SKM-1 (cell line): ENCODE results near the gene STRIP1.

Source experiments
- DNase-seq: peaks from one replicate; lab custom pipeline; 2025; ENCODE audit not compliant: unreplicated experiment; lab: John Stamatoyannopoulos, UW

Gene STRIP1

GRCh38 chr1:110050602-110051261 is 16.3 kb downstream of the STRIP1 start:
- DNase-seq: no peak

GRCh38 chr1:110051262-110051648 is 16.8 kb downstream of the STRIP1 start:
- no peak for DNase-seq

- DNase-seq: no peak
These were observed 19.4 kb downstream of the STRIP1 start for GRCh38 chr1:110053552-110054428.

- no peak for DNase-seq
These were observed 21.3 kb downstream of the STRIP1 start for GRCh38 chr1:110055493-110056284.

- no peak for DNase-seq
These were observed 21.9 kb downstream of the STRIP1 start for GRCh38 chr1:110056285-110056683.

GRCh38 chr1:110056776-110057175 is 22.4 kb downstream of the STRIP1 start:
- DNase-seq: no peak

GRCh38 chr1:110057963-110058518 is 23.6 kb downstream of the STRIP1 start:
- DNase-seq: no peak

- DNase-seq: no peak
These were observed 24.2 kb downstream of the STRIP1 start for GRCh38 chr1:110058591-110058990.

- DNase-seq: no peak
These were observed 24.9 kb downstream of the STRIP1 start for GRCh38 chr1:110059133-110059863.

GRCh38 chr1:110060034-110060661 is 25.7 kb downstream of the STRIP1 start:
- DNase-seq: peak; percentile 25

GRCh38 chr1:110060662-110061060 is 26.2 kb downstream of the STRIP1 start:
- no peak for DNase-seq

GRCh38 chr1:110061341-110061740 is 26.9 kb downstream of the STRIP1 start:
- no peak for DNase-seq

- DNase-seq: no peak
These were observed 28.2 kb downstream of the STRIP1 start for GRCh38 chr1:110062612-110063011.

GRCh38 chr1:110063781-110064180 is 29.4 kb downstream of the STRIP1 start:
- no peak for DNase-seq

- DNase-seq: no peak
These were observed 30.3 kb downstream of the STRIP1 start for GRCh38 chr1:110064576-110065337.

GRCh38 chr1:110065841-110066240 is 31.4 kb downstream of the STRIP1 start:
- DNase-seq: no peak

- no peak for DNase-seq
These were observed 33.1 kb downstream of the STRIP1 start for GRCh38 chr1:110067479-110067892.

GRCh38 chr1:110067893-110068645 is 33.6 kb downstream of the STRIP1 start:
- DNase-seq: no peak
